Pancreas (tissue), 10 donors: ENCODE data around the gene CALML3. TPM values are rescaled to one million over a fixed set of nuclear protein-coding genes. Genes with fewer than 3 reads are reported as not detected.

Experiments used
- ATAC-seq, 4 donors: fragments of 200-7000 bp; cut with Tn5 transposase; one replicate each; pipeline versions ENCODE4 v1.8.0 to v1.9.1; 2020; ENCODE audit warnings: mild to moderate bottlenecking in 4 of 4, moderate library complexity in 4 of 4
- DNase-seq, 6 donors: peaks; one replicate each; pipeline ENCODE4 v3.0.0-alpha.2; 2020
- FAIRE-seq: peaks from 2 replicates; lab custom pipeline; 2012; peaks lifted over from hg19 to GRCh38; lab: Jason Lieb, UNC
- H3K27ac ChIP-seq, 4 donors: fragments of 200-600 bp; sonication (generic); 1 replicate in 3 of 4; 2 replicates in 1 of 4; pipeline versions ENCODE4 v1.5.0 to v1.8.0; 2020
- H3K27me3 ChIP-seq, 4 donors: fragments of 200-600 bp; one replicate each; pipeline ENCODE4 v1.8.0; 2021
- H3K36me3 ChIP-seq, 3 donors: fragments of 200-600 bp; sonication (generic) in 1 of 3; one replicate each; pipeline versions ENCODE4 v1.5.0 to v1.8.0; 2020 to 2021
- H3K4me1 ChIP-seq, 3 donors: fragments of 200-600 bp; one replicate each; pipeline ENCODE4 v1.8.0; 2021
- H3K4me3 ChIP-seq, 4 donors: fragments of 200-600 bp; sonication (generic) in 2 of 4; one replicate each; pipeline versions ENCODE4 v1.5.0 to v1.8.0; 2020 to 2021
- H3K9me3 ChIP-seq, 4 donors: fragments of 200-600 bp; one replicate each; pipeline ENCODE4 v1.8.0; 2021
- CTCF ChIP-seq, 4 donors: fragments of 200-600 bp; sonication (generic) in 3 of 4; IDR thresholded peaks; one replicate each; pipeline versions ENCODE4 v1.5.0 to v1.8.0; 2021; ENCODE audit warnings: antibody characterized with exemption in 4 of 4
- WGBS, 2 donors: extraction: QIAGEN DNeasy Blood & Tissue Kit; methylation state at CpG; one replicate each; pipeline ENCODE4 v1.1.7; 2013; 5-methylcytosine and 5-hydroxymethylcytosine counted together
- intact Hi-C, 3 donors: fragments of 100-400 bp; cut with DNase I; formaldehyde crosslinking; loops; one replicate each; pipeline versions ENCODE4 v1.11.1 to v1.14.2; 2022
- polyA plus RNA-seq, 2 donors: library from polyadenylated mRNA; stranded (reverse); fragments of 200-250 nt; gene quantifications; one replicate each; pipeline ENCODE4 v1.2.3, GENCODE V29; 2013
- total RNA-seq, 6 donors: library from RNA; stranded (reverse); fragmentation: NEBNext Ultra II Directional in 4 of 6; extraction: Animal tissue kit (Norgen Biotek cat#: 25700) in 4 of 6; gene quantifications; one replicate each; pipeline versions ENCODE4 v1.2.1 to v1.2.4, GENCODE V29; 2021 to 2023
- donor health status: healthy with polysubstance abuse.
- donor health status: DM: no; HTN: no; CAD: no; lungs with moderate emphysema.
- donor health status: DM: no; HTN: no; CAD: no.
- donor health status: control.
- donor health status: control.
- donor health status: Bipolar disorder and iron deficiency.
- donor health status: DM: yes; HTN: yes; CAD: no.
- donor health status: DM: no; HTN: no; CAD: no.
- donor health status: DM: no; HTN: no; CAD: no.
- donor health status: DM: yes; HTN: yes; CAD: no.

Gene CALML3
- total and polyA plus RNA-seq, 8 donors = 0.05 to 0.08 TPM; not detected in 6

- no peak for ATAC-seq
- H3K27me3 ChIP-seq = no peaks in the 10 kb centered on the region
- no peak for FAIRE-seq
These were observed 46.4 kb downstream of the CALML3 start for GRCh38 chr10:5570979-5571810.

GRCh38 chr10:5571826-5572225 lies 47.1 kb downstream of the CALML3 start:
- no peaks in the 10 kb centered on the region for H3K4me1 ChIP-seq
- H3K27ac ChIP-seq = no peak overlapping the region
- FAIRE-seq (no peak), ATAC-seq (no peak), DNase-seq (peak in 1 of 6 donors; percentile 38)
- H3K27me3 ChIP-seq = no peaks in the 10 kb centered on the region
- intact Hi-C loops = no loop called here
- TF ChIP-seq CTCF (IDR thresholded peaks at IDR 0.05) = no peak
- WGBS, 2 donors = 88 to 90% methylated on average over 6 of the region's 6 CpGs
- no peak overlapping the region for H3K4me3 ChIP-seq
- H3K36me3 ChIP-seq = no peaks in the 10 kb centered on the region
- no peaks in the 10 kb centered on the region for H3K9me3 ChIP-seq

More at GRCh38 chr10:5570979-5571810, 46.4 kb downstream of the CALML3 start:
- H3K36me3 ChIP-seq = no peaks in the 10 kb centered on the region
- H3K27ac ChIP-seq = no peak overlapping the region
- intact Hi-C loops = no loop called here
- 77 to 79% methylated on average over 13 of the region's 13 CpGs for whole genome bisulfite sequencing, 2 donors
- no peak for TF ChIP-seq CTCF (IDR thresholded peaks at IDR 0.05)
- no peaks in the 10 kb centered on the region for H3K4me1 ChIP-seq
- H3K9me3 ChIP-seq = no peaks in the 10 kb centered on the region
- peak in 1 of 6 donors; percentile 29 for DNase-seq
- no peak overlapping the region for H3K4me3 ChIP-seq

- no peaks in the 10 kb centered on the region for H3K27me3 ChIP-seq
- no peaks in the 10 kb centered on the region for H3K9me3 ChIP-seq
- H3K4me3 ChIP-seq = no peak overlapping the region
- no peaks in the 10 kb centered on the region for H3K36me3 ChIP-seq
- intact Hi-C loops = no loop called here
- 92 to 94% methylated on average over 10 of the region's 10 CpGs for WGBS, 2 donors
- H3K27ac ChIP-seq = no peak overlapping the region
- no peaks in the 10 kb centered on the region for H3K4me1 ChIP-seq
- DNase-seq (peak in 1 of 6 donors; percentile 10), ATAC-seq (no peak), FAIRE-seq (no peak)
- no peak for TF ChIP-seq CTCF (IDR thresholded peaks at IDR 0.05)
These were observed 48.7 kb downstream of the CALML3 start for GRCh38 chr10:5573319-5573950.

- no peaks in the 10 kb centered on the region for H3K36me3 ChIP-seq
- no peak overlapping the region for H3K4me3 ChIP-seq
- WGBS, 2 donors = 82 to 88% methylated on average over 20 of the region's 20 CpGs
- TF ChIP-seq CTCF (IDR thresholded peaks at IDR 0.05) = no peak
- DNase-seq = peak in 1 of 6 donors; percentile 23
- FAIRE-seq = no peak
- no peak overlapping the region for H3K27ac ChIP-seq
- no peaks in the 10 kb centered on the region for H3K27me3 ChIP-seq
- ATAC-seq = no peak
- H3K4me1 ChIP-seq = no peaks in the 10 kb centered on the region
- no peaks in the 10 kb centered on the region for H3K9me3 ChIP-seq
- intact Hi-C loops = no loop called here
These were observed 49.3 kb downstream of the CALML3 start for GRCh38 chr10:5573968-5574641.
